ENCODE data around the gene CYSTM1. TPM values are rescaled to one million over a fixed set of nuclear protein-coding genes. Genes with fewer than 3 reads are reported as not detected.

Gene CYSTM1
- total RNA-seq, 2 experiments from 2014 or later, result 21.4 to 36.7 TPM

GRCh38 chr5:140223567-140223966 lies 48.6 kb downstream of the CYSTM1 start:
- no peak for TF ChIP-seq EZH2phosphoT487 (IDR thresholded peaks at IDR 0.05; ENCODE audit: borderline replicate concordance, low read depth, low read length)
- no peak for TF ChIP-seq CTCF (conservative IDR thresholded peaks at IDR 0.05; ENCODE audit: low read length)
- CTCF ChIA-PET (ENCODE audit: unreplicated experiment), result no interaction called here
- no peak for DNase-seq (ENCODE audit: low spot score)
- no peak overlapping the region for H3K4me2 ChIP-seq (ENCODE audit: low read length)
- H3K79me2 ChIP-seq (ENCODE audit: insufficient read depth, low read depth, low read length), result no peaks in the 10 kb centered on the region
- POLR2A ChIA-PET, result interaction anchor here (0.6 kb wide), 1 partner anchor 712 kb away, joined by 4 read pairs; no protein-coding TSS in a partner anchor
- H2AFZ ChIP-seq (ENCODE audit: low read length), result no peak overlapping the region
- H3K9me2 ChIP-seq (ENCODE audit: insufficient read depth, low read length), result no peaks in the 10 kb centered on the region
- no peaks in the 10 kb centered on the region for H3K4me1 ChIP-seq (ENCODE audit: insufficient read depth, low read length, poor library complexity, severe bottlenecking)
- no peak overlapping the region for H3K27ac ChIP-seq (ENCODE audit: low read depth, low read length, poor library complexity, severe bottlenecking)
- intact Hi-C loops (cut with micrococcal nuclease; ENCODE audit: unreplicated experiment), result no loop called here
- no TSS peak for BruUV-seq (replicated peaks)
- no peaks in the 10 kb centered on the region for H3K36me3 ChIP-seq (ENCODE audit: insufficient read depth, low read length)
- no peak overlapping the region for H3K4me3 ChIP-seq (ENCODE audit: low read depth, low read length, poor library complexity, severe bottlenecking)
- H3K9me3 ChIP-seq (ENCODE audit: low read length), result no peaks in the 10 kb centered on the region
- no peaks in the 10 kb centered on the region for H4K20me1 ChIP-seq (ENCODE audit: insufficient read depth, low read length)

DNA sequence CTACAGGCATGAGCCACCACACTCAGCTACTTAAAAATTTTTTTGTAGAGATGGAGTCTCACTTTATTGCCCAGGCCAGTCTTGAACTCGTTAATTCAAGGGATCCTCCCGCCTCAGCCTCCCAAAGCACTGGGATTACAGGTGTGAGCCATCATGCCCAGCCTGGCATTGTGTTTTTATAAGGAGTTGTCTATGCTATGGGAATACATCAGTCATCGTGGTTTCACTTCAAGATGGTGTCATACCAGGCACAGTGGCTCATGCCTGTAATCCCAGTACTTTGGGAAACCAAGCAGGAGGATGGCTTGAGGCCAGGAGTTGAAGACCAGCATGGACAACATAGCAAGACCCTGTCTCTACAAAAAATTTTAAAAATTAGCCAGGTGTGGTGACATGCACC lies 49.7 kb downstream of the CYSTM1 start:
- Histone ChIP-seq H3K4me3 (ENCODE audit: low read depth, low read length, poor library complexity, severe bottlenecking) (no peak overlapping the region), H3K79me2 (ENCODE audit: insufficient read depth, low read depth, low read length) (no peaks in the 10 kb centered on the region), H3K36me3 (ENCODE audit: insufficient read depth, low read length) (no peaks in the 10 kb centered on the region), H3K27ac (ENCODE audit: low read depth, low read length, poor library complexity, severe bottlenecking) (no peak overlapping the region), H4K20me1 (ENCODE audit: insufficient read depth, low read length) (no peaks in the 10 kb centered on the region), H3K4me2 (ENCODE audit: low read length) (no peak overlapping the region), H3K4me1 (ENCODE audit: insufficient read depth, low read length, poor library complexity, severe bottlenecking) (no peaks in the 10 kb centered on the region), H3K9me2 (ENCODE audit: insufficient read depth, low read length) (no peaks in the 10 kb centered on the region), H2AFZ (ENCODE audit: low read length) (no peak overlapping the region), H3K9me3 (ENCODE audit: low read length) (no peaks in the 10 kb centered on the region)
- no TSS peak for BruUV-seq (replicated peaks)
- ChIA-PET CTCF (ENCODE audit: unreplicated experiment) (no interaction called here), POLR2A (no interaction called here)
- no peak for DNase-seq (ENCODE audit: low spot score)
- no peak for TF ChIP-seq CTCF (conservative IDR thresholded peaks at IDR 0.05; ENCODE audit: low read length)
- no peak for TF ChIP-seq EZH2phosphoT487 (IDR thresholded peaks at IDR 0.05; ENCODE audit: borderline replicate concordance, low read depth, low read length)
- intact Hi-C loops (cut with micrococcal nuclease; ENCODE audit: unreplicated experiment), result no loop called here

DNA sequence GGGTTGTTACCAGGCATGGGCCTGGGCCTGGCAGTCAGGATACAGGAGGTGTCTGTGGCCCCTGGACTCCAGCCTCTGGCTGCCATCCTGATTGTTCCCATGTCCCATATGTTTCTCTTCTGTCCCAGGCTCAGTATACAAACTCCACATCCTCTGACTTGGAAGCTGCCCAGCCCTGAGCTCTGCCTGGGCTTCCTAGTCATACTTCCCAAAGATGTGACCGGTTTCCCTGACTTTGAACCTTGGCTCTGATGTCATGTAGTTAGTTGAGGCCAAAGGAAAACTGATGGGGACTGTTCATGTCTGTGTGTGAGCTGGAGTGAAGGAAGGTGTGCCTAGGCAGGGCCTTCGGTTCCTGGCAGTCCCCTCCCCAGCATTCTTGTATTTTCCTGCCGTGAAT lies 50.4 kb downstream of the CYSTM1 start:
- H3K4me3 ChIP-seq (ENCODE audit: low read depth, low read length, poor library complexity, severe bottlenecking), result no peak overlapping the region

More for the DNA sequence above, 50.4 kb downstream of the CYSTM1 start:
- Histone ChIP-seq H3K36me3 (ENCODE audit: insufficient read depth, low read length) (no peaks in the 10 kb centered on the region), H2AFZ (ENCODE audit: low read length) (no peak overlapping the region), H3K9me3 (ENCODE audit: low read length) (no peaks in the 10 kb centered on the region), H3K4me1 (ENCODE audit: insufficient read depth, low read length, poor library complexity, severe bottlenecking) (no peaks in the 10 kb centered on the region), H3K4me2 (ENCODE audit: low read length) (no peak overlapping the region), H3K9me2 (ENCODE audit: insufficient read depth, low read length) (no peaks in the 10 kb centered on the region), H3K27ac (ENCODE audit: low read depth, low read length, poor library complexity, severe bottlenecking) (no peak overlapping the region), H3K79me2 (ENCODE audit: insufficient read depth, low read depth, low read length) (no peaks in the 10 kb centered on the region), H4K20me1 (ENCODE audit: insufficient read depth, low read length) (no peaks in the 10 kb centered on the region)
- TF ChIP-seq EZH2phosphoT487 (IDR thresholded peaks at IDR 0.05; ENCODE audit: borderline replicate concordance, low read depth, low read length) (no peak), CTCF (conservative IDR thresholded peaks at IDR 0.05; ENCODE audit: low read length) (no peak)
- no TSS peak for BruUV-seq (replicated peaks)
- POLR2A ChIA-PET, result interaction anchor here (1.3 kb wide), 1 partner anchor 13 kb away, joined by 3 read pairs; no protein-coding TSS in a partner anchor
- DNase-seq (ENCODE audit: low spot score), result no peak
- intact Hi-C loops (cut with micrococcal nuclease; ENCODE audit: unreplicated experiment), result no loop called here
- CTCF ChIA-PET (ENCODE audit: unreplicated experiment), result no interaction called here
